Stimulated activated CD4-positive, alpha-beta T cell treated with anti-CD3 and anti-CD28 coated beads, Interleukin-15, amount 100 ng/mL, for 24 hours (primary cell): Measurements from ENCODE around the gene LYVE1.

Experiments used
- DNase-seq: peaks from one replicate; pipeline ENCODE4 v3.0.0-alpha.2; 2020

Gene LYVE1

GRCh38 chr11:10590218-10590915 is 21.9 kb upstream of the LYVE1 start:
- no peak for DNase-seq

- DNase-seq: no peak
Measured at GRCh38 chr11:10588904-10589303, 20.4 kb upstream of the LYVE1 start.

GRCh38 chr11:10587995-10588394 is 19.5 kb upstream of the LYVE1 start:
- DNase-seq: no peak

DNA sequence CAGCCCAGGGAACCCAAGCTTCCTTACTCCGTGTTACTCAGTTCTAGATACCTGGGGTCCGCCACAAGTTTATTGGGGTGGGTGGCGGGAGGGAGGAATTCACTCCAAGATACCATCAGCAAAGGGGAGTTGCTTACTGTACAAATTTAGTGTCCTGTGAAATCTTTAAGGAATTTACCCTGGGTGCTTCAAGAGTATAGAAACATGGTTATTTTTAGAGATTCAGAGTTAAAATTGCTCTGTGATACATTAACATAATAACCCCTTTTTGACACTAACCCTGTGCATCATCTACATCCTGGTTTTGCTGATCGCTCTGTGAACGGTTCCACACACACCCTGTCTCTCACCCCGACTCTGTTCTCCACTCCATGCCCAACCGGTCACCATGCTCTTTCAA is 18.9 kb upstream of the LYVE1 start:
- DNase-seq: no peak

- DNase-seq: no peak
Measured at GRCh38 chr11:10584071-10584501, 15.6 kb upstream of the LYVE1 start.

DNA sequence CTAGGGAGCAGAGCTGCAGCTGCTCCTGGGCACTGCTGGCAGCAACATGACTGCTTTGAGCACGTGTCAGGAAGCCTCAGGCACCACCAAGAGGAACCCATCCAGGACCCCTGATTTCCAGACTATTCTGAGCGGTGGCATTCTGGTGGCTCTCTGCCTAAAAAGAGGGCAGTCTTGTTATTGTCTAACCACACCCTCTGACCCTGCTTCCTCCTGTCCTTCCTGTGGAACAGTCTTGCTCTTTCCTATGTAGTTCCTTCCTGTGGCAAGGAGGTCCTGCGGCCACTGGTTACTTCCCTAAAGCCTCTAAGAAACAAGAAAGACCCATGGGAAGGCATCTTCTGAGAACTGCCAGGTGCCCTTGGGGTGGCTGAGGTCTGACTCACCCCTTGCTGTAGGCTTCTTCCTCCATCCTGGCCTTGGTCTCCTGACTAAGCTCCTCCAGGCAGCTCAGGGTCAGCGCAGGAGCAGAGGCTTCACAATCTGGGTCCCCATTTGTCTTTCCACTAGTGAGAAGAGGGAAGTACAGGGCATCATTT is 13.1 kb upstream of the LYVE1 start:
- DNase-seq: no peak

GRCh38 chr11:10580623-10581022 is 12.2 kb upstream of the LYVE1 start:
- no peak for DNase-seq

- DNase-seq: no peak
Measured at GRCh38 chr11:10579700-10580099, 11.2 kb upstream of the LYVE1 start.

- no peak for DNase-seq
Measured at GRCh38 chr11:10576035-10576398, 7.6 kb upstream of the LYVE1 start.

DNA sequence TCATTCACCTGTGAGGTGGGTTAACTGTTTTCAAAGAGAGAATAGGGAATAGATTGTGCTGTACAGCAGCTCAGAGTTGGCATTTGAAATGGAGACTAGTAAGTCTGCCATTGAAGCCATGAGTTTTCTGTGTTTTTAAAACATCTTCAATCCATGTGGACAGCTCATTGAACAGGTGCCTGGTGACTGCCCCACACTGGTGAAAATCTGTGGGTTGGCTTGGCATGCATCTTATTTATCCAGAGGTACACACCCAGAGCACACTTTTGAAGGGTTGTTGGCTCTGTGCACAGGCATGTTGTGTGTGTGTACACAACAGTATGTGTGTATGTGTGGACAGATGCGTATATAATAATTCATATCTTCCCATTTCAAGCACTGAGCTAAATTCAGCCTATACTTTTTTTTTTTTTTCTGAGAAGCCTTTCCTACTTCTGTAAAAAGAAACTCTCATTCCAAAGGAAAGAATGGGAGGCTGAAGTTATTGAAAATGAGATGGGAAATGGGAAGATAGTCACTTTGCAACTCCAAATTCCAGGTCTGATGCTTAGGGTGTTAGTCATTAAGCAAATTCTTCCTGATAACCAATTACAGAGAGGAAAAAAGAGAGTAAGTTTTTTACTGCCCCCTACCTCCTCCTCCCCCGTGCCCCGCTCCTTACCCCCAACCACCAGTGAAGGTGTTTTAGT is 7.0 kb upstream of the LYVE1 start:
- no peak for DNase-seq

GRCh38 chr11:10573556-10573955 is 5.1 kb upstream of the LYVE1 start:
- DNase-seq: no peak

GRCh38 chr11:10573028-10573427 is 4.6 kb upstream of the LYVE1 start:
- no peak for DNase-seq

DNA sequence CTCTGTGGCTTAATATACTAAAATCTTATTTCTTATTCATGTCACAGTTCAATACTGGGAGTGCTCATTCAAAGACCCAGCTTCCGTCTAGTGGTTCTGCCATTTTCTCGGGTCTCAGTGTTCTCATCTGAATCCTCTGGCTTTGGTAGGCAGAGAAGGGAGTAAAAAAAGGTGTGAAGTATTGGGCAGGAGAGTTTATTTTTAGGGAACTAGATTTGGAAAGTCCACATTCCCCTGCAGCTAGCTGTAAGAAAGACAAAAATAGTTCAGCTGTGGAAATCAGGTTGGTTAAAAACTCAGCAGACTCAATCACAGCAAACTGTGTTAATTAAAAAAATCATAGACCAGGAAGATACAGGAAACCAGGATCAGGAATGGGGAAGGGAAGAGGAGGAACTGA is 4.1 kb upstream of the LYVE1 start:
- no peak for DNase-seq

- no peak for DNase-seq
Measured at GRCh38 chr11:10567446-10567845, 1.0 kb downstream of the LYVE1 start.

GRCh38 chr11:10566257-10566957 is 2.1 kb downstream of the LYVE1 start:
- DNase-seq: no peak

GRCh38 chr11:10565493-10565892 is 3.0 kb downstream of the LYVE1 start:
- no peak for DNase-seq

GRCh38 chr11:10564696-10565318 is 3.7 kb downstream of the LYVE1 start:
- no peak for DNase-seq

- no peak for DNase-seq
Measured at GRCh38 chr11:10564030-10564429, 4.4 kb downstream of the LYVE1 start.

GRCh38 chr11:10561947-10562346 is 6.5 kb downstream of the LYVE1 start:
- DNase-seq: no peak

- no peak for DNase-seq
Measured at GRCh38 chr11:10561043-10561818, 7.2 kb downstream of the LYVE1 start.

GRCh38 chr11:10558288-10558687 is 10.2 kb downstream of the LYVE1 start:
- DNase-seq: no peak

- DNase-seq: no peak
Measured at GRCh38 chr11:10556590-10556989, 11.9 kb downstream of the LYVE1 start.
